SK-N-SH (cell line): ENCODE data around the gene PYCR2. TPM values are rescaled to one million over a fixed set of nuclear protein-coding genes. Genes with fewer than 3 reads are reported as not detected.

ENCODE experiments used
- CTCF ChIA-PET: fragments of 300-600, 350-600 bp; formaldehyde crosslinking; extraction: SDS; loops from one replicate; lab custom pipeline; 2021; lab: Yijun Ruan, JAX
- POLR2A ChIA-PET: fragments of 350-600 bp; sonication (Branson Sonifier 250); formaldehyde crosslinking; extraction: SDS; loops from one replicate; lab custom pipeline; 2020; ENCODE audit warnings: antibody characterized with exemption, inconsistent platforms; lab: Yijun Ruan, JAX
- DNase-seq: peaks from one replicate; pipeline ENCODE4 v3.0.0; 2012
- H2AFZ ChIP-seq: fragments of 200-600 bp; sonication (generic); 2 replicates; pipeline ENCODE4 v1.8.1; 2016; ENCODE audit warnings: antibody characterized with exemption, mild to moderate bottlenecking, low read depth
- H3F3A ChIP-seq: fragments of 200-600 bp; sonication (generic); replicated peaks from 2 replicates; pipeline ENCODE3; 2016; ENCODE audit warnings: antibody characterized with exemption, mild to moderate bottlenecking; ENCODE audit not compliant: insufficient read depth
- H3K27ac ChIP-seq, 2 experiments: fragments of 200-500 bp in 1 of 2; fragments of 200-600 bp in 1 of 2; sonication (Bioruptor generic) in 1 of 2; sonication (generic), shearing (Covaris generic) in 1 of 2; 2 replicates each; pipeline versions ENCODE4 v1.5.1 to v1.6.1; 2014 to 2016; ENCODE audit warnings: low read depth in 2 of 2, inconsistent platforms in 1 of 2, low read length in 1 of 2, mild to moderate bottlenecking in 1 of 2, mixed read lengths in 1 of 2
- H3K27me3 ChIP-seq: fragments of 200-600 bp; sonication (generic), shearing (Covaris generic); 2 replicates; pipeline ENCODE4 v1.6.1; 2016; ENCODE audit warnings: mixed run types; ENCODE audit not compliant: insufficient read depth
- H3K36me3 ChIP-seq, 2 experiments: fragments of 200-500 bp in 1 of 2; fragments of 200-600 bp in 1 of 2; sonication (Bioruptor generic) in 1 of 2; sonication (generic) in 1 of 2; replicated peaks in 1 of 2; 2 replicates each; pipeline versions ENCODE3 to v1.5.1; 2014 to 2016; ENCODE audit warnings: low read length in 1 of 2, mild to moderate bottlenecking in 1 of 2; ENCODE audit not compliant: insufficient read depth in 2 of 2, control insufficient read depth in 1 of 2
- H3K4me1 ChIP-seq, 2 experiments: fragments of 200-500 bp in 1 of 2; fragments of 200-600 bp in 1 of 2; sonication (Bioruptor generic) in 1 of 2; sonication (generic), shearing (Covaris generic) in 1 of 2; 2 replicates each; pipeline versions ENCODE4 v1.5.1 to v1.6.1; 2014 to 2016; ENCODE audit warnings: low read depth in 1 of 2, low read length in 1 of 2, mixed run types in 1 of 2; ENCODE audit not compliant: insufficient read depth in 2 of 2, control insufficient read depth in 1 of 2
- H3K4me2 ChIP-seq: fragments of 200-600 bp; sonication (generic), shearing (Covaris generic); 2 replicates; pipeline ENCODE4 v1.6.1; 2017; ENCODE audit warnings: mixed run types
- H3K4me3 ChIP-seq, 2 experiments: fragments of 200-500 bp in 1 of 2; fragments of 200-600 bp in 1 of 2; sonication (Bioruptor generic) in 1 of 2; sonication (generic), shearing (Covaris generic) in 1 of 2; 2 replicates each; pipeline versions ENCODE4 v1.5.1 to v1.8.1; 2014 to 2016; ENCODE audit warnings: low read depth in 2 of 2, inconsistent platforms in 1 of 2, low read length in 1 of 2, mild to moderate bottlenecking in 1 of 2, mixed read lengths in 1 of 2, moderate library complexity in 1 of 2
- H3K79me2 ChIP-seq: fragments of 200-600 bp; sonication (generic); 2 replicates; pipeline ENCODE4 v1.8.1; 2017; ENCODE audit warnings: mild to moderate bottlenecking; ENCODE audit not compliant: insufficient read depth
- H3K9ac ChIP-seq: fragments of 200-600 bp; sonication (generic); 2 replicates; pipeline ENCODE4 v1.6.1; 2017; ENCODE audit warnings: mixed run types
- H3K9me2 ChIP-seq: fragments of 200-600 bp; sonication (generic); 2 replicates; pipeline ENCODE4 v1.6.1; 2017; ENCODE audit warnings: mixed run types
- H3K9me3 ChIP-seq: fragments of 200-600 bp; sonication (generic); 2 replicates; pipeline ENCODE4 v1.6.1; 2017; ENCODE audit warnings: mixed run types, mild to moderate bottlenecking, moderate library complexity
- H4K20me1 ChIP-seq: fragments of 200-600 bp; sonication (generic); 2 replicates; pipeline ENCODE4 v1.6.1; 2017; ENCODE audit warnings: mild to moderate bottlenecking, mixed run types; ENCODE audit not compliant: insufficient read depth
- CHD2 ChIP-seq: fragments of 150-350 bp; IDR thresholded peaks from 2 replicates; pipeline ENCODE4 v1.6.1; 2018; ENCODE audit warnings: low read length; ENCODE audit not compliant: partially characterized antibody
- CTCF ChIP-seq: fragments of 200-600 bp; sonication (generic); IDR thresholded peaks from 2 replicates; pipeline ENCODE4 v1.6.1; 2017; ENCODE audit warnings: antibody characterized with exemption, mild to moderate bottlenecking, moderate library complexity
- EZH2phosphoT487 ChIP-seq: fragments of 200-600 bp; sonication (generic); IDR thresholded peaks from 2 replicates; pipeline ENCODE4 v1.6.1; 2017; ENCODE audit warnings: low read depth, mixed run types, mild to moderate bottlenecking, antibody characterized with exemption, moderate library complexity, borderline replicate concordance
- FOXM1 ChIP-seq: IDR thresholded peaks from 2 replicates; pipeline ENCODE4 v1.4.0; 2012; ENCODE audit warnings: low read depth, mild to moderate bottlenecking
- GATA2 ChIP-seq: sonication (generic); formaldehyde crosslinking; IDR thresholded peaks from 2 replicates; pipeline ENCODE4 v1.5.0; 2020; ENCODE audit warnings: mild to moderate bottlenecking, missing genetic modification reagents
- JUND ChIP-seq: IDR thresholded peaks from 2 replicates; pipeline ENCODE4 v1.4.0; 2012
- MAX ChIP-seq: IDR thresholded peaks from 2 replicates; pipeline ENCODE4 v1.4.0; 2012; ENCODE audit warnings: low read depth
- MXI1 ChIP-seq: IDR thresholded peaks from 2 replicates; pipeline ENCODE4 v1.6.1; 2012; ENCODE audit warnings: mild to moderate bottlenecking, low read depth, low read length, improper control_type of control experiment
- NFIC ChIP-seq: IDR thresholded peaks from 2 replicates; pipeline ENCODE4 v1.4.0; 2012; ENCODE audit warnings: borderline replicate concordance
- PBX3 ChIP-seq: IDR thresholded peaks from 2 replicates; pipeline ENCODE4; 2012
- RCOR1 ChIP-seq: fragments of 150-350 bp; IDR thresholded peaks from 2 replicates; pipeline ENCODE4 v1.6.1; 2017; ENCODE audit warnings: antibody characterized with exemption, low read length
- REST ChIP-seq: IDR thresholded peaks from 2 replicates; pipeline ENCODE4 v1.6.1; 2012; ENCODE audit warnings: mild to moderate bottlenecking, low read depth, low read length, moderate library complexity
- RFX5 ChIP-seq: IDR thresholded peaks from 2 replicates; pipeline ENCODE4 v1.6.1; 2012; ENCODE audit warnings: mild to moderate bottlenecking, improper control_type of control experiment, low read length
- TAF1 ChIP-seq: IDR thresholded peaks from 2 replicates; pipeline ENCODE4 v1.6.1; 2012; ENCODE audit warnings: low read depth, mild to moderate bottlenecking, low read length, moderate library complexity, borderline replicate concordance
- TEAD4 ChIP-seq: IDR thresholded peaks from 2 replicates; pipeline ENCODE4 v1.4.0; 2012; ENCODE audit warnings: mild to moderate bottlenecking, borderline replicate concordance; ENCODE audit not compliant: insufficient read depth
- YY1 ChIP-seq: IDR thresholded peaks from 2 replicates; pipeline ENCODE4 v1.4.0; 2012; ENCODE audit warnings: low read depth, mild to moderate bottlenecking
- WGBS: methylation state at CpG from one replicate; pipeline ENCODE4 v1.1.6; 2017; ENCODE audit warnings: low lambda C conversion rate; 5-methylcytosine and 5-hydroxymethylcytosine counted together
- polyA plus RNA-seq, 3 experiments: library from polyadenylated mRNA; depleted of rRNA; stranded (reverse); fragments of >200 nt; gene quantifications; 2 replicates each; pipeline ENCODE4 v1.2.3, GENCODE V29; 2012

Gene PYCR2
- polyA plus RNA-seq, 1 of the 3 experiments (the other 2 are of a cell fraction): 95.3 TPM

GRCh38 chr1:225946803-225947202 is 22.8 kb upstream of the PYCR2 start:
- TF ChIP-seq TAF1 (no peak), TEAD4 (no peak), GATA2 (CRISPR knock-in tag) (no peak), MAX (no peak), REST (no peak), RFX5 (no peak), MXI1 (no peak), PBX3 (no peak), FOXM1 (no peak), CHD2 (no peak), JUND (no peak), EZH2phosphoT487 (no peak), YY1 (no peak), NFIC (no peak), CTCF (no peak), RCOR1 (no peak)
- TF ChIP-seq, all 33 proteins: peak for 0
- DNase-seq: no peak
- 92% methylated on average over 5 of the region's 5 CpGs for WGBS
- Histone ChIP-seq H3K9ac (no peak overlapping the region), H3K9me2 (no peaks in the 10 kb centered on the region), H3F3A (no peaks in the 10 kb centered on the region), H3K36me3 (no peaks in the 10 kb centered on the region), H3K9me3 (no peaks in the 10 kb centered on the region), H3K4me1 (peaks cover 0 to 1% of the 10 kb centered on the region in 2 experiments; a peak in 1 of 4 replicates), H2AFZ (no peak overlapping the region), H3K79me2 (no peaks in the 10 kb centered on the region), H3K27me3 (no peaks in the 10 kb centered on the region; the same call in 1 of the 2 replicates), H3K4me3 (no peak overlapping the region), H3K4me2 (no peak overlapping the region), H3K27ac (no peak overlapping the region), H4K20me1 (no peaks in the 10 kb centered on the region)
- ChIA-PET POLR2A (no interaction called here), CTCF (interaction anchor here (1.2 kb wide), 1 partner anchor 41 kb away, joined by 3 read pairs; no protein-coding TSS in a partner anchor)
